ENCODE data around the gene KERA.

DNA sequence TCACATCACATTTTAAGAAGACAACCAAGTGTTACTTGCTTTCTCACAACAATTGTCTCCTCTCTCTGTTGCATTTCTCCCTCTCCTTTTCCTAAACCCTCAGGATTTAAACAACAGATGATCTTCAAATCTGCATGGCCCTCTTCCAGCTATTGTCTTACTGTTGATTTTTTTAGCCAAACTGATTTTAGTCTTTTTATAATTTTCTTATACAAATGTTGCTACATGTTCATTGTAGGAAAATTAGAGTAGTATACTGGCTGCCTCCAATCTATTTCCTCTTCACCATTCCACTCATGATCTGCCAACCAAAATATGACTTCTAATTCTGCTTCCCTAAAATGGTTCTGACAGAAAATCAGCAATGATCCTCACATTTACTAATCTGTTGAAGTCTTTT lies 1.4 kb upstream of the KERA start:
- TF ChIP-seq SPI1 (IDR thresholded peaks at IDR 0.05; ENCODE audit: low read depth, low read length) (no peak), POLR2AphosphoS5 (IDR thresholded peaks at IDR 0.05; ENCODE audit: low read depth, low read length) (no peak), POLR2A (IDR thresholded peaks at IDR 0.05; ENCODE audit: low read depth, low read length) (no peak), TAF1 (IDR thresholded peaks at IDR 0.05; ENCODE audit: low read depth, low read length) (no peak), POU2F2 (IDR thresholded peaks at IDR 0.05; ENCODE audit: low read depth, low read length) (no peak), PAX5 (IDR thresholded peaks at IDR 0.05; ENCODE audit: insufficient read depth, low read length, severe bottlenecking) (no peak)
